HCT116 (cell line): ENCODE measurements around the gene SPATC1L.

Source experiments
- CTCF ChIP-seq, 3 experiments: fragments of 200-600 bp in 1 of 3; sonication (generic) in 1 of 3; IDR thresholded peaks in 2 of 3; conservative IDR thresholded peaks in 1 of 3; 2 replicates each; pipeline ENCODE4 v1.5.1; 2012 to 2017; ENCODE audit warnings: low read depth in 2 of 3, low read length in 2 of 3, antibody characterized with exemption in 1 of 3, borderline replicate concordance in 1 of 3, control low read depth in 1 of 3, mild to moderate bottlenecking in 1 of 3, mixed read lengths in 1 of 3, mixed run types in 1 of 3, moderate library complexity in 1 of 3; ENCODE audit not compliant: insufficient read depth in 1 of 3
- EZH2phosphoT487 ChIP-seq: fragments of 200-600 bp; IDR thresholded peaks from 2 replicates; pipeline ENCODE4 v1.6.1; 2018; ENCODE audit warnings: antibody characterized with exemption, borderline replicate concordance
- POLR2A ChIP-seq: IDR thresholded peaks from 2 replicates; pipeline ENCODE4 v1.7.0; 2011; ENCODE audit warnings: borderline replicate concordance; ENCODE audit not compliant: insufficient read depth, insufficient read length; ENCODE audit errors: extremely low read depth
- POLR2AphosphoS5 ChIP-seq: IDR thresholded peaks from 2 replicates; pipeline ENCODE4 v1.6.1; 2011; ENCODE audit warnings: mild to moderate bottlenecking, low read depth, low read length, moderate library complexity
- RAD21 ChIP-seq: IDR thresholded peaks from 2 replicates; pipeline ENCODE4 v1.6.1; 2012; ENCODE audit warnings: low read depth, mild to moderate bottlenecking
- ZNF274 ChIP-seq: fragments of 200-500 bp; sonication (Bioruptor generic); IDR thresholded peaks from 2 replicates; pipeline ENCODE4 v1.6.1; 2014; ENCODE audit warnings: mild to moderate bottlenecking, low read depth, low read length, inconsistent platforms

GRCh38 chr21:46222436-46223116 lies 38.3 kb upstream of the SPATC1L start:
- TF ChIP-seq CTCF (IDR thresholded peaks at IDR 0.05 in 2 of 3, conservative IDR thresholded peaks at IDR 0.05 in 1 of 3; ENCODE audit: borderline replicate concordance in 1 of 3, insufficient read depth in 1 of 3, low read depth in 2 of 3, low read length in 2 of 3) (no peak), POLR2A (no peak), POLR2AphosphoS5 (no peak), RAD21 (no peak), EZH2phosphoT487 (no peak), ZNF274 (no peak)
